HepG2 (cell line): ENCODE measurements around the gene GBP3. TPM values are rescaled to one million over a fixed set of nuclear protein-coding genes. Genes with fewer than 3 reads are reported as not detected.

ENCODE experiments used
- ARNT ChIP-seq: fragments of 450-650 bp; IDR thresholded peaks from 2 replicates; pipeline ENCODE4 v1.6.1; 2017
- FLYWCH1 ChIP-seq: sonication (generic); formaldehyde crosslinking; IDR thresholded peaks from 2 replicates; pipeline ENCODE4 v1.8.1; 2023; ENCODE audit warnings: mild to moderate bottlenecking, missing genetic modification reagents
- NFATC3 ChIP-seq: sonication (generic); formaldehyde crosslinking; IDR thresholded peaks from 2 replicates; pipeline ENCODE4 v1.5.1; 2020; ENCODE audit warnings: mild to moderate bottlenecking, missing genetic modification reagents
- NFE2L1 ChIP-seq: sonication (generic); formaldehyde crosslinking; IDR thresholded peaks from 2 replicates; pipeline ENCODE4 v1.4.0; 2020; ENCODE audit warnings: missing genetic modification reagents, mild to moderate bottlenecking, borderline replicate concordance
- PCBP2 ChIP-seq: fragments of 200-400 bp; formaldehyde crosslinking; optimal IDR thresholded peaks from 2 replicates; pipeline ENCODE3; 2018; ENCODE audit warnings: low read length, low read depth; ENCODE audit not compliant: poor library complexity, severe bottlenecking
- SMAD1 ChIP-seq: sonication (generic); formaldehyde crosslinking; IDR thresholded peaks from 2 replicates; pipeline ENCODE4 v1.4.0; 2020; ENCODE audit warnings: missing genetic modification reagents, low read depth, mild to moderate bottlenecking, borderline replicate concordance
- SP2 ChIP-seq: sonication (generic); formaldehyde crosslinking; IDR thresholded peaks from 2 replicates; pipeline ENCODE4 v1.5.1; 2020; ENCODE audit warnings: mild to moderate bottlenecking, missing genetic modification reagents
- TARDBP ChIP-seq: sonication (generic); formaldehyde crosslinking; IDR thresholded peaks from 2 replicates; pipeline ENCODE4 v1.8.0; 2022; ENCODE audit warnings: mild to moderate bottlenecking, missing genetic modification reagents
- ZNF205 ChIP-seq: IDR thresholded peaks from 2 replicates; pipeline ENCODE4 v1.6.1; 2018; ENCODE audit warnings: missing biosample characterization, missing genetic modification reagents
- ZNF230 ChIP-seq: sonication (generic); formaldehyde crosslinking; IDR thresholded peaks from 2 replicates; pipeline ENCODE4 v1.4.0; 2020; ENCODE audit warnings: mild to moderate bottlenecking, missing genetic modification reagents
- ZNF598 ChIP-seq: sonication (generic); formaldehyde crosslinking; IDR thresholded peaks from 2 replicates; pipeline ENCODE4 v1.5.1; 2020; ENCODE audit warnings: mild to moderate bottlenecking, missing genetic modification reagents, borderline replicate concordance
- ZNF614 ChIP-seq: IDR thresholded peaks from 2 replicates; pipeline ENCODE4 v1.6.1; 2018; ENCODE audit warnings: missing biosample characterization, missing genetic modification reagents, inconsistent platforms, borderline replicate concordance
- ZNF713 ChIP-seq: sonication (generic); formaldehyde crosslinking; IDR thresholded peaks from 2 replicates; pipeline ENCODE4 v1.4.0; 2020; ENCODE audit warnings: mild to moderate bottlenecking, missing genetic modification reagents
- ZSCAN29 ChIP-seq: sonication (generic); formaldehyde crosslinking; conservative IDR thresholded peaks from 2 replicates; pipeline ENCODE4 v1.4.0; 2020; ENCODE audit warnings: mild to moderate bottlenecking, missing genetic modification reagents
- polyA plus RNA-seq, 8 experiments: library from polyadenylated mRNA; depleted of rRNA in 3 of 8; stranded (reverse) in 7 of 8; unstranded in 1 of 8; fragments of >200 nt; fragmentation: Illumina TruSeq in 4 of 8; extraction: Trizol in 4 of 8; gene quantifications; 2 replicates each; pipeline versions ENCODE4 v1.2.1 to v1.2.3, GENCODE V29; 2011 to 2016; ENCODE audit warnings: low read depth in 4 of 8, missing spikeins in 1 of 8, mixed read lengths in 1 of 8; ENCODE audit not compliant: insufficient read depth in 1 of 8
- total RNA-seq, 5 experiments: library from RNA; depleted of rRNA; stranded (reverse); fragments of >200 nt; fragmentation: Illumina TruSeq; extraction: Trizol; gene quantifications; 2 replicates each; pipeline ENCODE4 v1.2.3, GENCODE V29; 2016; ENCODE audit warnings: low read depth in 1 of 5
- TF ChIP-seq, protein P1 (sequence below): sonication (generic); formaldehyde crosslinking; IDR thresholded peaks from 2 replicates; pipeline ENCODE4 v1.4.0; 2020; ENCODE audit warnings: missing genetic modification reagents
- TF ChIP-seq, protein P2 (sequence below): IDR thresholded peaks from 2 replicates; pipeline ENCODE4 v1.6.1; 2016; ENCODE audit warnings: low read depth
- TF ChIP-seq, protein P3 (sequence below): sonication (generic); formaldehyde crosslinking; IDR thresholded peaks from 2 replicates; pipeline ENCODE4 v1.4.0; 2020; ENCODE audit warnings: missing genetic modification reagents
- TF ChIP-seq, protein P4 (sequence below): IDR thresholded peaks from 2 replicates; pipeline ENCODE4 v1.6.1; 2012; ENCODE audit warnings: inconsistent platforms
- TF ChIP-seq, protein P5 (sequence below): sonication (generic); formaldehyde crosslinking; IDR thresholded peaks from 2 replicates; pipeline ENCODE4 v1.5.0; 2020; ENCODE audit warnings: missing genetic modification reagents

Gene GBP3
- total and polyA plus RNA-seq, 2 of the 13 experiments (the other 11 are each of a cell fraction or from before 2014, with no cell fraction given): 0.16 to 0.46 TPM

DNA sequence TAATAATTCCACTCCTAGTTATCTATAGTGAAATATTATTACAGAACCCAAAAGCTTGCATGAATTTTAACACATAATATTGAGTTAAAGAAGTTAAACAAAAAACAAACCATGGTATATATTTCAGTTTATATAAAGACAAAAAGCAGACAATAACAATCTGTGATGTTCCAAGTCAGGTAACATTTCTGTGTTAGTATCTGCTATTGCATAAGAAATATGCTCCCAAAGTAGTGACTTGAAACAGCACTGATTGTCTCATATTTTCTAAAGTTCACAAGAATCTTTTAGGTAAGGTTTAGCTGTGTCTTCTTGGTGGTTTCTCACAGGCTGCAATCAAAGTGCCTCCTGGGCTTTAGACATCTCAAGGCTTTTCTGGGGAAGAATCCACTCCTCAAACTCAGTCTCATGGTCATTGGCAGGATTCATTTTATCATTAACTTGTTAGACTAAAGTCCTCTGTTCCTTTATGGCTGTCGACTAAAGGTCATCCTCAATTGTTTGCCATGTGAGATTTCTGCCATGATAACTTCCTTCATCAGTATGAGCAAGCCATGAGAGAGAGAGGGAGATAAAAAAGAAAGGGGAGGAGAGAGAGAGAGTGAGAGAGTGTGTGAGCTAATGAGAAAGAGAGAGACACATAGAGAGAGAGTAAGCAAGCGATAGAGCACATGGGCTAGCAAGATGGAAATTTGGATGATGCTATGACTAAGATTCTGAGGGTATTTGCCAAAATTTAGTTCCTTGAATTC is 22.5 kb upstream of the GBP3 start (continued):
- TF ChIP-seq, protein P1, sequence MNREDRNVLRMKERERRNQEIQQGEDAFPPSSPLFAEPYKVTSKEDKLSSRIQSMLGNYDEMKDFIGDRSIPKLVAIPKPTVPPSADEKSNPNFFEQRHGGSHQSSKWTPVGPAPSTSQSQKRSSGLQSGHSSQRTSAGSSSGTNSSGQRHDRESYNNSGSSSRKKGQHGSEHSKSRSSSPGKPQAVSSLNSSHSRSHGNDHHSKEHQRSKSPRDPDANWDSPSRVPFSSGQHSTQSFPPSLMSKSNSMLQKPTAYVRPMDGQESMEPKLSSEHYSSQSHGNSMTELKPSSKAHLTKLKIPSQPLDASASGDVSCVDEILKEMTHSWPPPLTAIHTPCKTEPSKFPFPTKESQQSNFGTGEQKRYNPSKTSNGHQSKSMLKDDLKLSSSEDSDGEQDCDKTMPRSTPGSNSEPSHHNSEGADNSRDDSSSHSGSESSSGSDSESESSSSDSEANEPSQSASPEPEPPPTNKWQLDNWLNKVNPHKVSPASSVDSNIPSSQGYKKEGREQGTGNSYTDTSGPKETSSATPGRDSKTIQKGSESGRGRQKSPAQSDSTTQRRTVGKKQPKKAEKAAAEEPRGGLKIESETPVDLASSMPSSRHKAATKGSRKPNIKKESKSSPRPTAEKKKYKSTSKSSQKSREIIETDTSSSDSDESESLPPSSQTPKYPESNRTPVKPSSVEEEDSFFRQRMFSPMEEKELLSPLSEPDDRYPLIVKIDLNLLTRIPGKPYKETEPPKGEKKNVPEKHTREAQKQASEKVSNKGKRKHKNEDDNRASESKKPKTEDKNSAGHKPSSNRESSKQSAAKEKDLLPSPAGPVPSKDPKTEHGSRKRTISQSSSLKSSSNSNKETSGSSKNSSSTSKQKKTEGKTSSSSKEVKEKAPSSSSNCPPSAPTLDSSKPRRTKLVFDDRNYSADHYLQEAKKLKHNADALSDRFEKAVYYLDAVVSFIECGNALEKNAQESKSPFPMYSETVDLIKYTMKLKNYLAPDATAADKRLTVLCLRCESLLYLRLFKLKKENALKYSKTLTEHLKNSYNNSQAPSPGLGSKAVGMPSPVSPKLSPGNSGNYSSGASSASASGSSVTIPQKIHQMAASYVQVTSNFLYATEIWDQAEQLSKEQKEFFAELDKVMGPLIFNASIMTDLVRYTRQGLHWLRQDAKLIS (CRISPR knock-in tag): no peak
- TF ChIP-seq, protein P2, sequence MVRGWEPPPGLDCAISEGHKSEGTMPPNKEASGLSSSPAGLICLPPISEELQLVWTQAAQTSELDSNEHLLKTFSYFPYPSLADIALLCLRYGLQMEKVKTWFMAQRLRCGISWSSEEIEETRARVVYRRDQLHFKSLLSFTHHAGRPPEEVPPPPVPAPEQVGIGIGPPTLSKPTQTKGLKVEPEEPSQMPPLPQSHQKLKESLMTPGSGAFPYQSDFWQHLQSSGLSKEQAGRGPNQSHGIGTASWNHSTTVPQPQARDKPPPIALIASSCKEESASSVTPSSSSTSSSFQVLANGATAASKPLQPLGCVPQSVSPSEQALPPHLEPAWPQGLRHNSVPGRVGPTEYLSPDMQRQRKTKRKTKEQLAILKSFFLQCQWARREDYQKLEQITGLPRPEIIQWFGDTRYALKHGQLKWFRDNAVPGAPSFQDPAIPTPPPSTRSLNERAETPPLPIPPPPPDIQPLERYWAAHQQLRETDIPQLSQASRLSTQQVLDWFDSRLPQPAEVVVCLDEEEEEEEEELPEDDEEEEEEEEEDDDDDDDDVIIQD (CRISPR knock-in tag): peak; percentile 90
- no peak for TF ChIP-seq SP2 (CRISPR knock-in tag)
- no peak for TF ChIP-seq PCBP2
- TF ChIP-seq ARNT: no peak
- peak; percentile 96 for TF ChIP-seq ZNF614 (CRISPR knock-in tag)
- TF ChIP-seq SMAD1 (CRISPR knock-in tag): no peak
- TF ChIP-seq TARDBP (CRISPR knock-in tag): peak; percentile 55; the same call in 1 of the 2 replicates
- no peak for TF ChIP-seq FLYWCH1 (CRISPR knock-in tag)
- no peak for TF ChIP-seq ZNF598 (CRISPR knock-in tag)
- TF ChIP-seq NFATC3 (CRISPR knock-in tag): no peak
- peak; percentile 65; the same call in 1 of the 2 replicates for TF ChIP-seq ZNF205 (CRISPR knock-in tag)
- TF ChIP-seq ZSCAN29 (CRISPR knock-in tag): no peak
- TF ChIP-seq NFE2L1 (CRISPR knock-in tag): no peak
- TF ChIP-seq, protein P3, sequence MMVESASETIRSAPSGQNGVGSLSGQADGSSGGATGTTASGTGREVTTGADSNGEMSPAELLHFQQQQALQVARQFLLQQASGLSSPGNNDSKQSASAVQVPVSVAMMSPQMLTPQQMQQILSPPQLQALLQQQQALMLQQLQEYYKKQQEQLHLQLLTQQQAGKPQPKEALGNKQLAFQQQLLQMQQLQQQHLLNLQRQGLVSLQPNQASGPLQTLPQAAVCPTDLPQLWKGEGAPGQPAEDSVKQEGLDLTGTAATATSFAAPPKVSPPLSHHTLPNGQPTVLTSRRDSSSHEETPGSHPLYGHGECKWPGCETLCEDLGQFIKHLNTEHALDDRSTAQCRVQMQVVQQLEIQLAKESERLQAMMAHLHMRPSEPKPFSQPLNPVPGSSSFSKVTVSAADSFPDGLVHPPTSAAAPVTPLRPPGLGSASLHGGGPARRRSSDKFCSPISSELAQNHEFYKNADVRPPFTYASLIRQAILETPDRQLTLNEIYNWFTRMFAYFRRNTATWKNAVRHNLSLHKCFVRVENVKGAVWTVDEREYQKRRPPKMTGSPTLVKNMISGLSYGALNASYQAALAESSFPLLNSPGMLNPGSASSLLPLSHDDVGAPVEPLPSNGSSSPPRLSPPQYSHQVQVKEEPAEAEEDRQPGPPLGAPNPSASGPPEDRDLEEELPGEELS (CRISPR knock-in tag): peak; percentile 73
- TF ChIP-seq, protein P4, sequence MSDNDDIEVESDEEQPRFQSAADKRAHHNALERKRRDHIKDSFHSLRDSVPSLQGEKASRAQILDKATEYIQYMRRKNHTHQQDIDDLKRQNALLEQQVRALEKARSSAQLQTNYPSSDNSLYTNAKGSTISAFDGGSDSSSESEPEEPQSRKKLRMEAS: peak; percentile 61; the same call in 1 of the 2 replicates
- TF ChIP-seq, protein P5, sequence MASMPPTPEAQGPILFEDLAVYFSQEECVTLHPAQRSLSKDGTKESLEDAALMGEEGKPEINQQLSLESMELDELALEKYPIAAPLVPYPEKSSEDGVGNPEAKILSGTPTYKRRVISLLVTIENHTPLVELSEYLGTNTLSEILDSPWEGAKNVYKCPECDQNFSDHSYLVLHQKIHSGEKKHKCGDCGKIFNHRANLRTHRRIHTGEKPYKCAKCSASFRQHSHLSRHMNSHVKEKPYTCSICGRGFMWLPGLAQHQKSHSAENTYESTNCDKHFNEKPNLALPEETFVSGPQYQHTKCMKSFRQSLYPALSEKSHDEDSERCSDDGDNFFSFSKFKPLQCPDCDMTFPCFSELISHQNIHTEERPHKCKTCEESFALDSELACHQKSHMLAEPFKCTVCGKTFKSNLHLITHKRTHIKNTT (CRISPR knock-in tag): no peak
- no peak for TF ChIP-seq ZNF713 (CRISPR knock-in tag)
- no peak for TF ChIP-seq ZNF230 (CRISPR knock-in tag)
